ENCODE results near the gene ADGRV1.

Gene ADGRV1

GRCh38 chr5:90981177-90981576 lies 422.6 kb downstream of the ADGRV1 start:
- peaks cover 0 to 3% of the 10 kb centered on the region in 2 experiments; a peak in 1 of 3 replicates for H3K36me3 ChIP-seq (ENCODE audit: control insufficient read depth in 2 of 2, insufficient read depth in 1 of 2, low read length in 2 of 2)
- CTCF ChIA-PET = interaction anchor here (0.6 to 1.8 kb wide), 2 partner anchors 49 to 426 kb away, joined by 3 to 8 read pairs; no protein-coding TSS in a partner anchor
- no peak overlapping the region for H3K4me3 ChIP-seq (ENCODE audit: low read depth, low read length)
- TF ChIP-seq ZNF10 (tag by site-specific recombination; IDR thresholded peaks at IDR 0.05) (peak; percentile 83), SP7 (tag by site-specific recombination; IDR thresholded peaks at IDR 0.05) (no peak), ZNF266 (tag by site-specific recombination; IDR thresholded peaks at IDR 0.05; ENCODE audit: low read depth) (no peak), ZNF138 (tag by site-specific recombination; IDR thresholded peaks at IDR 0.05; ENCODE audit: borderline replicate concordance) (no peak)
- POLR2A ChIA-PET = no interaction called here
- peaks cover 10% of the 10 kb centered on the region for H3K4me1 ChIP-seq (ENCODE audit: control insufficient read depth, insufficient read depth, low read length)
- no peak overlapping the region for H3K27ac ChIP-seq (ENCODE audit: extremely low read depth, low read depth, low read length)
- no peaks in the 10 kb centered on the region for H3K9me3 ChIP-seq (ENCODE audit: control insufficient read depth, insufficient read depth, low read depth, low read length)

- ChIA-PET POLR2A (interaction anchor here (1.6 kb wide), 1 partner anchor 401 kb away, joined by 11 read pairs; the partner anchor contains the start of gene ARRDC3), CTCF (interaction anchor here (0.6 kb wide), 1 partner anchor 426 kb away, joined by 3 read pairs; no protein-coding TSS in a partner anchor)
- Histone ChIP-seq H3K4me1 (ENCODE audit: control insufficient read depth, insufficient read depth, low read length) (peaks cover 10% of the 10 kb centered on the region), H3K27ac (ENCODE audit: extremely low read depth, low read depth, low read length) (no peak overlapping the region), H3K36me3 (ENCODE audit: control insufficient read depth in 2 of 2, insufficient read depth in 1 of 2, low read length in 2 of 2) (peaks cover 0 to 3% of the 10 kb centered on the region in 2 experiments; a peak in 2 of 3 replicates), H3K4me3 (ENCODE audit: low read depth, low read length) (no peak overlapping the region), H3K9me3 (ENCODE audit: control insufficient read depth, insufficient read depth, low read depth, low read length) (no peaks in the 10 kb centered on the region)
- no peak for TF ChIP-seq ZBTB11 (tag by site-specific recombination; conservative IDR thresholded peaks at IDR 0.05; ENCODE audit: low read depth)
- no peak for TF ChIP-seq RBAK (tag by site-specific recombination; IDR thresholded peaks at IDR 0.05)
Measured at GRCh38 chr5:90981821-90982220, 423.2 kb downstream of the ADGRV1 start.

GRCh38 chr5:90982576-90982975 lies 424.0 kb downstream of the ADGRV1 start:
- no peaks in the 10 kb centered on the region for H3K9me3 ChIP-seq (ENCODE audit: control insufficient read depth, insufficient read depth, low read depth, low read length)
- H3K4me3 ChIP-seq (ENCODE audit: low read depth, low read length) = no peak overlapping the region
- CTCF ChIA-PET = interaction anchor here (0.7 to 1.0 kb wide), 3 partner anchors 180 to 437 kb away, joined by 3 to 4 read pairs (median 3); no protein-coding TSS in a partner anchor
- H3K4me1 ChIP-seq (ENCODE audit: control insufficient read depth, insufficient read depth, low read length) = peaks cover 10% of the 10 kb centered on the region
- POLR2A ChIA-PET = interaction anchor here (1.0 to 1.6 kb wide), 4 partner anchors 14 to 400 kb away, joined by 3 to 11 read pairs (median 6); partner anchors contain the start of gene ARRDC3
- TF ChIP-seq ZNF280D (tag by site-specific recombination; IDR thresholded peaks at IDR 0.05) (no peak), ZNF274 (IDR thresholded peaks at IDR 0.05; ENCODE audit: low read length) (no peak), ZNF274 (tag by site-specific recombination; IDR thresholded peaks at IDR 0.05; ENCODE audit: borderline replicate concordance) (no peak), GLIS1 (tag by site-specific recombination; IDR thresholded peaks at IDR 0.05) (peak; percentile 49), ZIC2 (tag by site-specific recombination; IDR thresholded peaks at IDR 0.05) (peak; percentile 9; the same call in 1 of the 2 replicates), ZNF10 (tag by site-specific recombination; IDR thresholded peaks at IDR 0.05) (no peak)
- peak overlapping the region; percentile 9; the same call in 1 of the 2 replicates for H3K27ac ChIP-seq (ENCODE audit: extremely low read depth, low read depth, low read length)
- H3K36me3 ChIP-seq (ENCODE audit: control insufficient read depth in 2 of 2, insufficient read depth in 1 of 2, low read length in 2 of 2) = peaks cover 0 to 3% of the 10 kb centered on the region in 2 experiments; a peak in 2 of 3 replicates
